ENCODE data around the gene ESYT3.
"Not testable (repeated sequence)": the region's sequence is repeated elsewhere in the genome, so short reads cannot be mapped to it uniquely, and the experiment has no call there.

The ESYT3 gene

GRCh38 chr3:138412821-138413551 lies 21.4 kb upstream of the ESYT3 start:
- no peak for DNase-seq

- not testable (repeated sequence) for DNase-seq
These were observed 18.2 kb upstream of the ESYT3 start for GRCh38 chr3:138416236-138416635.

- no peak for DNase-seq
These were observed 16.8 kb upstream of the ESYT3 start for GRCh38 chr3:138417559-138417982.

GRCh38 chr3:138418601-138419206 lies 15.7 kb upstream of the ESYT3 start:
- DNase-seq: no peak

GRCh38 chr3:138423316-138423715 lies 11.1 kb upstream of the ESYT3 start:
- DNase-seq: no peak

- no peak for DNase-seq
These were observed 10.1 kb upstream of the ESYT3 start for GRCh38 chr3:138424323-138424722.

GRCh38 chr3:138426211-138426610 lies 8.2 kb upstream of the ESYT3 start:
- DNase-seq: no peak

GRCh38 chr3:138426754-138427153 lies 7.7 kb upstream of the ESYT3 start:
- DNase-seq: not testable (repeated sequence)

- DNase-seq: no peak
These were observed 4.8 kb upstream of the ESYT3 start for GRCh38 chr3:138429665-138430064.

- no peak for DNase-seq
These were observed 1.7 kb upstream of the ESYT3 start for GRCh38 chr3:138432576-138433240.

GRCh38 chr3:138433892-138434275 lies 532 bp upstream of the ESYT3 start:
- DNase-seq: no peak

- no peak for DNase-seq
These were observed 708 bp downstream of the ESYT3 start for GRCh38 chr3:138434875-138435772.

GRCh38 chr3:138435840-138436239 lies 1.4 kb downstream of the ESYT3 start:
- DNase-seq: no peak

- no peak for DNase-seq
These were observed 2.9 kb downstream of the ESYT3 start for GRCh38 chr3:138437281-138437680.

- no peak for DNase-seq
These were observed 4.5 kb downstream of the ESYT3 start for GRCh38 chr3:138438896-138439295.

GRCh38 chr3:138439646-138440045 lies 5.2 kb downstream of the ESYT3 start:
- no peak for DNase-seq

GRCh38 chr3:138440121-138440521 lies 5.7 kb downstream of the ESYT3 start:
- no peak for DNase-seq

GRCh38 chr3:138440596-138440995 lies 6.2 kb downstream of the ESYT3 start:
- DNase-seq: no peak

- no peak for DNase-seq
These were observed 6.8 kb downstream of the ESYT3 start for GRCh38 chr3:138441256-138441655.

- no peak for DNase-seq
These were observed 7.3 kb downstream of the ESYT3 start for GRCh38 chr3:138441742-138442141.

GRCh38 chr3:138442433-138442832 lies 8.0 kb downstream of the ESYT3 start:
- no peak for DNase-seq

GRCh38 chr3:138443091-138443490 lies 8.7 kb downstream of the ESYT3 start:
- DNase-seq: no peak
